ENCODE results near the gene RXFP1. TPM values are rescaled to one million over a fixed set of nuclear protein-coding genes. Genes with fewer than 3 reads are reported as not detected.

RXFP1 gene
- total RNA-seq, 1 donor = not detected

GRCh38 chr4:158610790-158611189 lies 89.1 kb downstream of the RXFP1 start:
- Histone ChIP-seq H3K27me3 (ENCODE audit: insufficient read depth, low read length) (no peaks in the 10 kb centered on the region), H3K27ac (ENCODE audit: low read depth, low read length) (no peak overlapping the region), H3K4me3 (ENCODE audit: insufficient read depth, low read length) (no peak overlapping the region), H3K4me1 (ENCODE audit: insufficient read depth, low read length) (peaks cover 8% of the 10 kb centered on the region), H2AFZ (ENCODE audit: low read length) (peak overlapping the region; percentile 31), H3K79me2 (ENCODE audit: insufficient read depth, low read length) (no peaks in the 10 kb centered on the region), H3K36me3 (ENCODE audit: insufficient read depth, low read length) (no peaks in the 10 kb centered on the region), H4K20me1 (ENCODE audit: insufficient read depth, low read length) (no peaks in the 10 kb centered on the region), H3K9me3 (ENCODE audit: low read depth, low read length) (no peaks in the 10 kb centered on the region), H3K4me2 (ENCODE audit: insufficient read depth, low read length) (peak overlapping the region; percentile 18)
- TF ChIP-seq, protein P1, sequence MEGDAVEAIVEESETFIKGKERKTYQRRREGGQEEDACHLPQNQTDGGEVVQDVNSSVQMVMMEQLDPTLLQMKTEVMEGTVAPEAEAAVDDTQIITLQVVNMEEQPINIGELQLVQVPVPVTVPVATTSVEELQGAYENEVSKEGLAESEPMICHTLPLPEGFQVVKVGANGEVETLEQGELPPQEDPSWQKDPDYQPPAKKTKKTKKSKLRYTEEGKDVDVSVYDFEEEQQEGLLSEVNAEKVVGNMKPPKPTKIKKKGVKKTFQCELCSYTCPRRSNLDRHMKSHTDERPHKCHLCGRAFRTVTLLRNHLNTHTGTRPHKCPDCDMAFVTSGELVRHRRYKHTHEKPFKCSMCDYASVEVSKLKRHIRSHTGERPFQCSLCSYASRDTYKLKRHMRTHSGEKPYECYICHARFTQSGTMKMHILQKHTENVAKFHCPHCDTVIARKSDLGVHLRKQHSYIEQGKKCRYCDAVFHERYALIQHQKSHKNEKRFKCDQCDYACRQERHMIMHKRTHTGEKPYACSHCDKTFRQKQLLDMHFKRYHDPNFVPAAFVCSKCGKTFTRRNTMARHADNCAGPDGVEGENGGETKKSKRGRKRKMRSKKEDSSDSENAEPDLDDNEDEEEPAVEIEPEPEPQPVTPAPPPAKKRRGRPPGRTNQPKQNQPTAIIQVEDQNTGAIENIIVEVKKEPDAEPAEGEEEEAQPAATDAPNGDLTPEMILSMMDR (IDR thresholded peaks at IDR 0.05; ENCODE audit: extremely low read depth, low read depth, low read length) = no peak
- DNase-seq (ENCODE audit: insufficient read length, low spot score, missing footprints) = no peak

DNA sequence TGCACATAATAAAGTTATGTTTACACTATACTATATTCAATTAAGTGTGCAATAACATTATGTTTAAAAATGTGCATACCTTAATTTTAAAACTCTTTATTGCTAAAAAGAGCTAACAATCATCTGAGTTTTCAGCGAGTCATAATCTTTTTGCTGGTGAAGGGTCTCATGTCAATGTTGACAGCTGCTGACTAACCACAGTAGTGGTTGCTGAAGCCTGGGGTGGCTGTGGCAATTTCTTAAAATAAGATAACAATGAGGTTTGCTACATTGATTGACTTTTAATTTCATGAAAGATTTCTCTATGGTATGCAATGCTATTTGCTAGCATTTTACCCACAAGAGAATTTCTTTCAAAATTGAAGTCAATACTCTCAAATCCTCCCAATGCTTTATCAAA lies 91.4 kb downstream of the RXFP1 start:
- Histone ChIP-seq H3K79me2 (ENCODE audit: insufficient read depth, low read length) (no peaks in the 10 kb centered on the region), H3K27ac (ENCODE audit: low read depth, low read length) (no peak overlapping the region), H3K9me3 (ENCODE audit: low read depth, low read length) (no peaks in the 10 kb centered on the region), H2AFZ (ENCODE audit: low read length) (no peak overlapping the region), H3K36me3 (ENCODE audit: insufficient read depth, low read length) (no peaks in the 10 kb centered on the region), H4K20me1 (ENCODE audit: insufficient read depth, low read length) (no peaks in the 10 kb centered on the region), H3K4me1 (ENCODE audit: insufficient read depth, low read length) (peaks cover 8% of the 10 kb centered on the region), H3K4me3 (ENCODE audit: insufficient read depth, low read length) (no peak overlapping the region), H3K27me3 (ENCODE audit: insufficient read depth, low read length) (no peaks in the 10 kb centered on the region), H3K4me2 (ENCODE audit: insufficient read depth, low read length) (no peak overlapping the region)
- DNase-seq (ENCODE audit: insufficient read length, low spot score, missing footprints) = no peak
- TF ChIP-seq, protein P1 (IDR thresholded peaks at IDR 0.05; ENCODE audit: extremely low read depth, low read depth, low read length) = no peak

DNA sequence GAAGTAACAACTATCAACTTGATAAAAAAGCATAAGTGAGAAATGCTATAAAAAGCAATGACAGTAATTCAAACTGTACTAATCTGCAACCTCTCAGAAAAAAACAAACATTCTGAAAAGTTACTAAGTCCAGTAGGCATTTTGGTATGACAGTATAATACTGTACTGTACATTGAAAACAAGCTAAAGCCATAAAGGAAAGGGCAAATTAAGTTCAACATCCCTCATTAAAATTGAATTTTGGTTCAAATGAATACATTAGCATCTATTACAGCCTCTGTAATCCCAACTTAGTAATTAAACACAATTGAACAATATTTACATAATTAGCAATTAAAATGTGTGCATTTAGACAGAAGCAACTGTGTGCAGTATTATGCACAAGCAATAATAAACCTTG lies 96.3 kb downstream of the RXFP1 start:
- Histone ChIP-seq H3K79me2 (ENCODE audit: insufficient read depth, low read length) (no peaks in the 10 kb centered on the region), H3K9me3 (ENCODE audit: low read depth, low read length) (no peaks in the 10 kb centered on the region), H2AFZ (ENCODE audit: low read length) (peak overlapping the region; percentile 2), H3K27me3 (ENCODE audit: insufficient read depth, low read length) (no peaks in the 10 kb centered on the region), H3K36me3 (ENCODE audit: insufficient read depth, low read length) (no peaks in the 10 kb centered on the region), H3K4me1 (ENCODE audit: insufficient read depth, low read length) (no peaks in the 10 kb centered on the region), H3K27ac (ENCODE audit: low read depth, low read length) (no peak overlapping the region), H3K4me2 (ENCODE audit: insufficient read depth, low read length) (no peak overlapping the region), H3K4me3 (ENCODE audit: insufficient read depth, low read length) (no peak overlapping the region), H4K20me1 (ENCODE audit: insufficient read depth, low read length) (no peaks in the 10 kb centered on the region)
- DNase-seq (ENCODE audit: insufficient read length, low spot score, missing footprints) = no peak
- TF ChIP-seq, protein P1 (IDR thresholded peaks at IDR 0.05; ENCODE audit: extremely low read depth, low read depth, low read length) = no peak

DNA sequence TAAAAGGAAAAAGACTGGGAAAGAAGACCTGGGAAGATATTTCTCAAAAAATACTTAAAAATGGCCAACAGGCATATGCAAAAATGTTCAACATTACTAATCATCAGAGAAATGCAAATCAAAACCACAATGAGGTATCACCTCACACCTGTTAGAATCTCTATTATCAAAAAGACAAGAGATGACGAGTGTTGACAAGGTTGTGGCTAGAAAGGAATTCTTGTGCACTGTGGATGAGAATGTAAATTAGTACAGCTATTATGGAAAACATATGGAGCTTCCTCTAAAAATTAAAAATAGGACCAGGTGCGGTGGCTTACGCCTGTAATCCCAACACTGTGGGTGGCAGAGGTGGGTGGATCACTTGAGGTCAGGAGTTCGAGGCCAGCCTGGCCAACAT lies 100.0 kb downstream of the RXFP1 start:
- TF ChIP-seq, protein P1 (IDR thresholded peaks at IDR 0.05; ENCODE audit: extremely low read depth, low read depth, low read length) = no peak
- Histone ChIP-seq H3K9me3 (ENCODE audit: low read depth, low read length) (no peaks in the 10 kb centered on the region), H3K4me2 (ENCODE audit: insufficient read depth, low read length) (no peak overlapping the region), H3K27ac (ENCODE audit: low read depth, low read length) (no peak overlapping the region), H3K27me3 (ENCODE audit: insufficient read depth, low read length) (no peaks in the 10 kb centered on the region), H2AFZ (ENCODE audit: low read length) (no peak overlapping the region), H4K20me1 (ENCODE audit: insufficient read depth, low read length) (no peaks in the 10 kb centered on the region), H3K4me1 (ENCODE audit: insufficient read depth, low read length) (no peaks in the 10 kb centered on the region), H3K79me2 (ENCODE audit: insufficient read depth, low read length) (no peaks in the 10 kb centered on the region), H3K4me3 (ENCODE audit: insufficient read depth, low read length) (no peak overlapping the region), H3K36me3 (ENCODE audit: insufficient read depth, low read length) (no peaks in the 10 kb centered on the region)
- DNase-seq (ENCODE audit: insufficient read length, low spot score, missing footprints) = no peak

Data from osteoblast (primary cell).